ENCODE measurements around the gene PDIA5. TPM values are rescaled to one million over a fixed set of nuclear protein-coding genes. Genes with fewer than 3 reads are reported as not detected.

Gene PDIA5
- total RNA-seq, 1 donor from 2014 or later, result 28.5 TPM

DNA sequence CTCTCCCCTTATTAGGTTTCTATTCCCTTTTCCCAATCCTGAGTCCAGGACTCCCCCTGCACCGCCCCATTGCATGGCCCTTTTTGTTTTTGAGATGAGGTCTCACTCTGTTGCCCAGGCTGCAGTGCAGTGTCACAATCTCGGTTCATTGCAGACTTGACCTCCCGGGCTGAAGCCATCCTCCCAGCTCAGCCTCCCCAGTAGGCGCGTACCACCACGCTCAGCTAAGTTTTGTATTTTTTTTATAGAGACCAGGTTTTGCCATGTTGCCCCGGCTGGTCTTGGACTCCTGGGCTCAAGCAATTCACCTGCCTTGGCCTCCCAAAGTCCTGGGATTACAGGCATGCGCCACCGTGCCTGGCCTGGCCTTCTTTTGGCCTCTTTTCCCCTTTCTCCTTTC, 29.3 kb downstream of the PDIA5 start:
- H3K4me1 Mint-ChIP-seq (ENCODE audit: unreplicated experiment), result peaks cover 3% of the 10 kb centered on the region

DNA sequence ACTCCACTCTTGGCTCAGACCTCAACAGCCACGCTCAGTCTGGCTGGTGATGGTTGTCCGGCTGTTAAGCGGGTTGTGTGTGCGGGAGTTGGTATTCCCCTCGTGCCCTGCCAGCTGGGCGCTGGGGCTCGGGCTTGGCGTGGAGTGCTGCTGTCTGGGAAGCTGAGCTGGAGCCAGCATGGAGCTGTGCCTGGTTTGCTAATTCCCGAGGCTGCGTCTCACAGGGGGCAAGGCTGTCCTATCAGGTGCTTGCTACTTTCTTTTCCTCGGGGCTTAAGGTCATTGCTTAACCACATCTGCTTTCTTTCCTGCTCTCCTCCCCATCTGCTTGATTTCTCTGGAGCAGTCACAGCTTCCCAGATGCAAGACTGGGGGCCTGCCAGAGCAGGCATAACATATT, 29.9 kb downstream of the PDIA5 start:
- peaks cover 11% of the 10 kb centered on the region for H3K36me3 Mint-ChIP-seq
- TF ChIP-seq, protein P1, sequence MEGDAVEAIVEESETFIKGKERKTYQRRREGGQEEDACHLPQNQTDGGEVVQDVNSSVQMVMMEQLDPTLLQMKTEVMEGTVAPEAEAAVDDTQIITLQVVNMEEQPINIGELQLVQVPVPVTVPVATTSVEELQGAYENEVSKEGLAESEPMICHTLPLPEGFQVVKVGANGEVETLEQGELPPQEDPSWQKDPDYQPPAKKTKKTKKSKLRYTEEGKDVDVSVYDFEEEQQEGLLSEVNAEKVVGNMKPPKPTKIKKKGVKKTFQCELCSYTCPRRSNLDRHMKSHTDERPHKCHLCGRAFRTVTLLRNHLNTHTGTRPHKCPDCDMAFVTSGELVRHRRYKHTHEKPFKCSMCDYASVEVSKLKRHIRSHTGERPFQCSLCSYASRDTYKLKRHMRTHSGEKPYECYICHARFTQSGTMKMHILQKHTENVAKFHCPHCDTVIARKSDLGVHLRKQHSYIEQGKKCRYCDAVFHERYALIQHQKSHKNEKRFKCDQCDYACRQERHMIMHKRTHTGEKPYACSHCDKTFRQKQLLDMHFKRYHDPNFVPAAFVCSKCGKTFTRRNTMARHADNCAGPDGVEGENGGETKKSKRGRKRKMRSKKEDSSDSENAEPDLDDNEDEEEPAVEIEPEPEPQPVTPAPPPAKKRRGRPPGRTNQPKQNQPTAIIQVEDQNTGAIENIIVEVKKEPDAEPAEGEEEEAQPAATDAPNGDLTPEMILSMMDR (conservative IDR thresholded peaks at IDR 0.05), result no peak
- no peak for DNase-seq (ENCODE audit: extremely low spot score, unreplicated experiment)
- no peaks in the 10 kb centered on the region for H3K27me3 Mint-ChIP-seq
- no peak overlapping the region for H3K4me3 Mint-ChIP-seq
- no peaks in the 10 kb centered on the region for H3K4me1 Mint-ChIP-seq (ENCODE audit: unreplicated experiment)
- H3K27ac Mint-ChIP-seq, result no peak overlapping the region
- H3K9me3 Mint-ChIP-seq, result no peaks in the 10 kb centered on the region

More for the DNA sequence above, 29.3 kb downstream of the PDIA5 start:
- TF ChIP-seq, protein P1 (conservative IDR thresholded peaks at IDR 0.05), result no peak
- Mint-ChIP-seq H3K4me3 (no peak overlapping the region), H3K9me3 (no peaks in the 10 kb centered on the region), H3K36me3 (peaks cover 14% of the 10 kb centered on the region), H3K27ac (no peak overlapping the region), H3K27me3 (no peaks in the 10 kb centered on the region)
- no peak for DNase-seq (ENCODE audit: extremely low spot score, unreplicated experiment)

DNA sequence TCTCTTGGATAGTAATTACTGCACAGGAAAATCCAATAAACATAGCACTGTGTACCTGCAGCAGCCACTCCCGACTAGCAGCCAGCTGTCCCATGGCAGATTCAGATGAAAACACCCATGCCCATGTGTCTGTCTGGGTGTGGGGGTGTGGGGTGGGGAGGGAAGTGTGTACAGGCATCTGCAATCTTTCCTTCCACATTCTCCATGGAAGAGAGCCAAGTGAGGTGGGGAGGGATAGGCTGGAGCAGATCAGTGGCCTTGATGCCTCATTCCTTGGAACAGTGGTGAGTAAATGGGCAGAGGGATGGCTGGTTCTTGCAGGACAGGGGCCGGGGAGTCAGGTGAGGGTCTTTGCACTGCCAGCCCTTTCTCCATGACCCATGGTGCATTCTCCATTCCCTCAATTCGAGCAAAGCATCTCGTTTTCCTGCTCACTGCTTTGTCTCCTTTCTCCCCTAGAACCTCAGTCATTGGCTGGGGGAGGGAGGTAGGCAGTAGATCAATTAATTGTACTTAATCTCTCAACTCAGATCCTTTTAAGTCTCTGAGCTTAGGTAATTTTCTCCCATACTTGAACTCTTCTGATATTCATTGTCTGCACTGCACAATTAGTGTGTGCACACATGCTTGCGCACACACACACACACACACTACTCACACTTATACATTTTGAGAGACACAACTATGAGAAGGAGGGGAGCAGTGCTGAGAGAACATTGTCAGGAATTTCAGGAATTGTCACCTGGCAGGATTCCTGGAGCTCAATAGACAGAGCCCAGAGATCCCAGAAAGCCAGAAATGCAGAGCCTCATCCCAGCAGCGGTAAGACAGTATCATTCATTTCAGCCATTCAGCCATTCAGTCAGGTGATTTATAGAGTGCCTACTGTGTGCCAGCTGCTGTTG, 31.9 kb downstream of the PDIA5 start:
- peaks cover 19% of the 10 kb centered on the region for H3K36me3 Mint-ChIP-seq
- no peaks in the 10 kb centered on the region for H3K27me3 Mint-ChIP-seq
- H3K4me3 Mint-ChIP-seq, result no peak overlapping the region
- TF ChIP-seq, protein P1 (conservative IDR thresholded peaks at IDR 0.05), result no peak
- no peaks in the 10 kb centered on the region for H3K9me3 Mint-ChIP-seq
- no peak for DNase-seq (ENCODE audit: extremely low spot score, unreplicated experiment)
- no peaks in the 10 kb centered on the region for H3K4me1 Mint-ChIP-seq (ENCODE audit: unreplicated experiment)
- H3K27ac Mint-ChIP-seq, result no peak overlapping the region

DNA sequence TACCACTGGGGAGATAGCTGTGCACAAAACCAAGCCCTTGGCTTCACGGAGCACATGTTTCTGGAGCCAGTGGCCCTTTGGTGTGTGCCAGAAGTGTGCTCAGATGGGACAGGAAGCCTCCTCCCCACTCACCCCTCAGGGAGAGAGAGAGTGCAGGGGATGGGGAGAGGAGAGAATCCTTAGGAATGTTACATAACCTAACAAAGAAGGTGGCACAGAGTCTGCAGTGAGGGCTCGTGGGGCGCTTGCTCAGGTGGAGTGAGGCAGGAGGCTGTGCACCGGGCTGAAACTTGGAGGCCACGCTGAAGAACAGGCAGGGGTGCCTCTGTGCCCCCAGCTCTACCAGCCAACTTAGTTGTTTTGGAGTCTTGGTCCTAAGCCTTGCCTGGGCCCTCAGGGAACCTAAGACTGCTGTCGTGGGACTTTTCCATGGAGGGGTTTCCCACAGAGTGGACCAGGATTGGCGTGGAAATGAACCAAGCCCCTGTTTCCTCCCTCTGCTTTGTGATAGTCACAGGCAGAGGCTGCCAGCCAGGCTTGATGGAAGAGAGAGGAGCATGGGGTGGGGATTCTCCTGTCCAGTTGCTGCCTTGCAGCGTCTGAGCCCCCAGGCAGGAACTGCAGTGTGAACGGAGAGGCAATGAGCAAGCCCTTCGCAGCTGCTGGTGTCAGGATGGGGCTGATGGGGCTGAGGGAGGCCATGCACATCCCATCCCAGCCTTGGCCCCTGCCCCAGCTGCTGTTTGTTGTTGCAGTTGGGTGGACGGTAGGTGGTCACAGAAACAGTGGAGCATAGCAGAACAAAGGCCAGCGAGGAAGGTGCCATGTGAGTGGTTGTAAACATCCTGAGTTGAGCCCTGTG, 32.7 kb downstream of the PDIA5 start:
- no peak for DNase-seq (ENCODE audit: extremely low spot score, unreplicated experiment)
- no peak overlapping the region for H3K27ac Mint-ChIP-seq
- H3K4me3 Mint-ChIP-seq, result no peak overlapping the region
- no peaks in the 10 kb centered on the region for H3K4me1 Mint-ChIP-seq (ENCODE audit: unreplicated experiment)
- TF ChIP-seq, protein P1 (conservative IDR thresholded peaks at IDR 0.05), result no peak
- H3K36me3 Mint-ChIP-seq, result peaks cover 22% of the 10 kb centered on the region
- H3K27me3 Mint-ChIP-seq, result no peaks in the 10 kb centered on the region
- H3K9me3 Mint-ChIP-seq, result no peaks in the 10 kb centered on the region

DNA sequence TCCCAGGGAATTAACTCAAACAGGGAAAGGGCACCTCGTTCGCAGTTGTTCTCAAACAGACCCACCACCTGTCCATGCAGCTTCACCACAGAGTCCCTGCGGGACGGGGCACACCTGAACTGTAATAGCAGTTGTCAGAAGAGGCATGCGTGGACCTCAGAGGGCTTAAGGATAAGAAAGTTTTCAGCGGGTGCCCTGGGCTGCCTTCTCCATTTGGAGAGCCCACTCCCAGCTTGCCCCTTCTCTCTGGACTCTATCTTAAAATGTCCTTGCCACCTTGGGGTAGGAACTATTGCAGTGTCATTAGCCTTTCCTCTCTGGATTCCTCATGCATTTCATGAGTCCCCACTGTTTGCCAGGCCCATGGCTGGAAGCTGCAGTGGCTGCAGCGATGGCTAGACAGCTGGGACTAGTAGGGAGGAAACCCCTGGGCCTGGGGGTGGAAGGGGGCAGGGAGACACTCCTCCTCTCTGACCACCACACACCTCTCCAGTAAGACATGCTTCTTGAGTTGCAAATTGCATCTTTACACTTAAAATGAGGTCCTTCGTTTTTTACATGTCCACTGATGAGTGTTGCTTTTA, 33.5 kb downstream of the PDIA5 start:
- H3K27me3 Mint-ChIP-seq, result no peaks in the 10 kb centered on the region
- no peaks in the 10 kb centered on the region for H3K9me3 Mint-ChIP-seq
- H3K4me1 Mint-ChIP-seq (ENCODE audit: unreplicated experiment), result no peaks in the 10 kb centered on the region
- DNase-seq (ENCODE audit: extremely low spot score, unreplicated experiment), result no peak
- H3K4me3 Mint-ChIP-seq, result no peak overlapping the region
- peaks cover 22% of the 10 kb centered on the region for H3K36me3 Mint-ChIP-seq
- TF ChIP-seq, protein P1 (conservative IDR thresholded peaks at IDR 0.05), result no peak
- no peak overlapping the region for H3K27ac Mint-ChIP-seq

Measured in type B pancreatic cell (in vitro differentiated cells).